ENCODE results near the gene RELN.
"Not testable (repeated sequence)": the region's sequence is repeated elsewhere in the genome, so short reads cannot be mapped to it uniquely, and the experiment has no call there.

Gene RELN

DNA sequence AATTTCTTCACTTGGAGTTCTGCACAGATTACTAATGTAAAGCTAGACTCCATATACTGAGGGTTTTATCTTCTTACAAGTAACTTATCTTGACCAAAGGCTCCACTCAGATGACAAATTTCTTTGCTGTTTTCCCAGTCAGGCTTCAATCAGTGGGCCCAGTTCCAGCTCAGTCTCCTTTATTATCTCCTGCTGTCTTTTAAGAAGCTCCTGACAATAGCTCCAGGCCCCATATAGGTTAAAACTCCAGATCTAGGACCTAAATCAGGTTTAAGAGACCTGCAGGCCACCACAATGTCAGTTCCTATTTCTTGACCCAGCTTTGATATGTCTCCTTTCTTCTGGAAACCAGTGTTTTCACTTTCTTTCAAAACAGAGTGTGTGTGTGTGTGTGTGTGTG, 165.2 kb downstream of the RELN start:
- DNase-seq = no peak

DNA sequence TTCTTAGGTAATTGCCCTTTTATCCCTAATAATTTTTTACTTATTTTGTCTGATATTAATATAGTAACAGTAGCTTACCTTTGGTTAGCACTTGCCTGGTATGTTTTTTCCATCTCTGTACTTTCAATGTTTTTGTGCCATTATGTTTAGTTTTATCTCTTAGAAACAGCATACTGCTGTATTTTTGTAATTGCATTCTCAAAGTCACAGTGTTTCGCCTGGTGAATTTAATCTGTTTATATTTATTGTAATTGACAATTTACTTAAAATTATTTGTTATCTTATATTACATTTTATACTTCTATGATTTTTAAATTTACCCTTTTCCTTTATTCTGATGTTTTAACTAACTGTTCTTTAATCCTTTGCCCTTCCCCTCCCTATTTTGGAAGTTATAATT, 166.4 kb downstream of the RELN start:
- DNase-seq = no peak

DNA sequence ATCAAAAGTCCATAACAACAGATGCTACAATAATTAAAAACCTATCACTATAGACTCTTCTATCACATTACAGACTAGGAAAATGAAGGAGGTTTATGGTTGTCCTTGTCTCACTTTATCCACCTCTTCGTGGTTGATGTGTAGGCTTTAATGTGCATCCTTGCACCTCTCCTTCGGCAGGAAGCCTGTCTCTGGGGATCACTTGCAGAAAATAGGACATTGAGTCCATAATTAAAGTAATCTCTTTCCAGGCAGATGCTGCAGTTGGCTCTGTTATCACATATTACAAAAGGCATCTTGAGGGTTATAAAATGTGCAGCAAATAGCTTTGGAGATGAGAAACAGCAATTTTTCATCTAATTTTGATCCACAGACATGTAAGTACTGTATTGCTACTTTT, 168.4 kb downstream of the RELN start:
- DNase-seq = no peak

DNA sequence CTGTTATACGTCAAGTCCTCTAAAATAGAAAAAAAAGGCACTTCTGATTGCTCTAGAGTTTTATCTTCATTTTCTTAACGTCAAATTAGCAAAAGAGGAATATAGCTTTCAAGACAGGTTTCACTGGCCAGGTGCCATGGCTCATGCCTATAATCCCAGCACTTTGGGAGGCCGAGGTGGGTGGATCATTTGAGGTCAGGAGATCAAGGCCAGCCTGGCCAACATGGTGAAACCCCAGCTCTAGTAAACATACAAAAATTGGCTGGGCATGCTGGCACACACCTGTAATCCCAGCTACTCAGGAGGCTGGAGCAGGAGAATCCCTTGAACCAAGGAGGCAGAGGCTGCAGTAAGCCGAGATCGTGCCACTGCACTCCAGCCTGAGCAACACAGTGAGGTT, 173.5 kb downstream of the RELN start:
- not testable (repeated sequence) for DNase-seq

DNA sequence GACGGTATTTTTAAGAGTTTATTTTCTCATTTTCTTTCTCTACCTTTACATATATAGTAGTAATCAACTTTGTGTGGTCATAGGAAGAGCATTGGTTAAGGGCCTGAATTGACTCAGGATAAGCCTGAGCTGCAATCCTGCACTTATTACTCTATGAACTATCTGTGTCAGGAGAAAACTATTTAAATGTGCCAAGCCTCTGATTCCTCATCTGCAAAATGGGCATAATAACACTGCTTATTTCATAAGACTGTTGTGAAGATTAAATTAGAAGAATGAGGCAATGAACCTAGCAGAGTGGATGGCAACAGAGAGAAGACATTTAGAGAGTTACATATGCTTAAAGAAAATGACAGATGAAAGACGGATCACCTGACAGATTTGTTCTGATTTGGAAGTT, 175.5 kb downstream of the RELN start:
- no peak for DNase-seq

DNA sequence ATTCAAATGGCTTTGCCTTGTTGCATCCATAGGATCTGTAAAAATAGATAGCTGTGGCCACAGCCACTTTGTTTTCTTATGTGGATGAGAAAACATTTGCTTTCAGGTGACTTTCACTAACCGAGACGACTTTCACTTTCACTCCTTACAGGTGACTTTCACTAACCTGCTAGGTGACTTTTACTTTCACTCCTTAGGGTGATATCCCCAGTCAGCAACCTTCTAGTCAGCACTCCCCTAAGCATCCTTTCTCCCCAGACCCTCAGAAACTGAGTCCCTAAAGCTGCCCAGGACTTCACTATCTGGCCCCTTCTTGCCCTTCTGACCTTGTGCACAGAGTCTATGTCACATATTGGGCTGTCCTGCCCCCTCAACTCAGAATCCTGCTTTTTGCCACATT, 177.5 kb downstream of the RELN start:
- DNase-seq = no peak

DNA sequence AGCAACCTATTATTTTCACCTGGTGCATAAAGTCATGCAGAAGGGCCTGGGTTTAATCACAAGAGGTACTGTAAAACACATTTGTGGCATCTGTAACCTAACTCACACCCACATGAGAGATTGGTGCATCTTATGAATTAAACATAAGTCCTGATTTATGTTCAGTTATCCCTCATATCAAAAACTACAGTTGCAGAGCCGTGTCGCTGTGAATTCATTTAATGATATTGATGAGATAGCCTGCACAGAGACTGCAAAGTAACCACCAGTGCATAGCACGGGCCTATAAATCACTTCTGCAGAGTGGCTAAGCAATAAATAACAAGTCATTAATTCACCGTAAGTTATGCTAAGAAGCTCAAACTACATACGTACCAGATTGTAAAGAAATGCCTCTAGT, 178.2 kb downstream of the RELN start:
- DNase-seq = no peak

DNA sequence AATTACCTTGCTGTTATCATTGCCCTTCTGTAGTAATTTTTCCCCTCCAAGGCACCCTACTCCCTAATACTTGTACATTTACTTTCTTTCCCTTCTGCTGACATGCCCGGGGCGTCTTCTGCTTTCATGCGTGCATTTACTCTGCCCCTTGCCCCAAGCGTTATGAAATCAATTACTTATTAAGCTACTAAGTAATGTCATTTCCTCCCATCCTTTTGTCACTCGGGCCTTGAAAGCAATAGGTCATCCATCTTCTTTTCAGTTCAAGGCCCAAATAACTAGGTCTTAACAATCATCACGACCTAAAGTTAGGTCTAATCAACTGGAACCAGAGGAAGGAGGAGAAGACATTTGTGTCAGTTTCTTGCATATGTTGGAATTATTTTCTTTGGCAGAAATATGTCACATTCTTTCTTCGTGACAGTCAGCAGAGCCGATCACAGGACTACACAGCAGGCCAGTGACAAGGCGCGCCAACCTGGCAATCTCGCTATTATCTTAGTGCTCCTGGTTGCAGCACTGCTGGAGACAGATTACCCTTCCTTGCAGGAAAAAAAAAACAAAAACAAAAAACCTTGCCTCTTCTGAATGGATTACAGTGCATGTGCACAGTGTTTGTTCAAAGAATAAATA, 179.2 kb downstream of the RELN start:
- DNase-seq = no peak

DNA sequence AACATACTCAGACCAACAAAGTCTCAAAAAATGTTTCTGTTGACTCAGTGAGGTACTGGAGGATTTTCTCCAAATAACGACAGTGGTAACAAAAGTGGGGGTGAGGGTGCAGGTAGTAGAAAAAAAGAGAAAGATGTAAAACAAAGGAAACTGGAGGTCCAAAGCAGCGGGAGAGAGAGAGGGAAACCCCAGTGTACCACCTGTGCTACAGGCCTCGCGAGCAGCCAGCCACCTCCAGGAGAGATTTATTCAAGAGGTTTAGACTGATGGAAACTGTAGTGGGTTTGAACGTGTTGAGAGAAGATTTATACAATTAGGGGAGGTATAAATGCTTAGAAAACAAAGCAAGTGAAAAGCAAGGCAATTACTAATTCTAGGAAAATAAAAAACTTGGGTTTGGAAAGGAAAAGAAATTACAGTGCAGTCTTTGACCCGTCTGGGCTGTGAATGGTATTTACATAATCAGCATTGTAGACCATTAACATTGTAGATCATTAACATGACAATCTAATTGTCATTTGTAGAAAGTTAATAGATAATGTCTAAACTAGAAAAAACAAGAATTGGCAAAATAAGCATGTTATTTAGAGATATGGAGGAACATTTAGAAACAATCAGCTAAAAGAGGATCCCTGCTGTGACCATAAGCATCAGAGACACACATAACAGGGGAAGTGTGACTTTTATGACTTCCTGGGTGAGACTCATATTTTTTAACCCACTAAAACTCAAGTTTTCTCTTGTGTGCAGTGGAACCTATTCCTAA, 180.0 kb downstream of the RELN start:
- DNase-seq = no peak

DNA sequence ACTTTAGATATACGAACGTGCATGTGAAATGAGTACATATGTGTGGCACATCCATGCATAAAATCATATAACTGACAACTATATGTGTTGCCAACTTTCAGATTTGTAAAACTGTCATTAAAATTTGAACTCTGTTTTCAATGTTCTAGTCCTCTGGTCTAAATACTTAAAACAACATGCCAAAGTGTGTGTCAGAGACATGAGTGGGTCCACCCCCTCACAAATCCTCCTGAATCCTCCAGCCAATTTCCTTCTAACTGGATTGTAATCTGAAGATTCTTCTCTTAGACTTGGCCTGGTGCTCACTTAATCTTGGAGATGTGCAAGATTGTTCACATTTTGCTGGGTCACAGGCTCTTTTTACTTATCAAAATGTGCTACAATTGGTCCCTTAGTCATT, 184.1 kb downstream of the RELN start:
- DNase-seq = no peak

DNA sequence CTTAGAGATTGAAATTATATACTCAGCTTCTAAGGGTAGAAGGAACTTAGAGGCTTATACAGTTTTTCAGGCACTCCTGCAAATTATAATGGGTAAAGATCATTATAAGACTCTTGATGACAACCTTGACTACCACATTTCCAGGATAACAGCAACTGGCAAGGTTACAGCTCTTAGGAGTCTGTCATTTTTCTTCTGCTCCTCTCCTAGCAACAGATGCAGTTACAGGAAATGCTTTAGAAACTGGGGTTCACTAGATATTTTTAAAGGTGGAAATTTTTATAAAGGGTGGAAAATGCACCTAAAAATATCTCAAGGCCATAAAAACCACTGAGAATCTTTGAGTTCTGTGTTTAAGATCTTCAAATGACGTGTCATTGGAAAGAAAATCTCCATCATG, 185.8 kb downstream of the RELN start:
- no peak for DNase-seq

DNA sequence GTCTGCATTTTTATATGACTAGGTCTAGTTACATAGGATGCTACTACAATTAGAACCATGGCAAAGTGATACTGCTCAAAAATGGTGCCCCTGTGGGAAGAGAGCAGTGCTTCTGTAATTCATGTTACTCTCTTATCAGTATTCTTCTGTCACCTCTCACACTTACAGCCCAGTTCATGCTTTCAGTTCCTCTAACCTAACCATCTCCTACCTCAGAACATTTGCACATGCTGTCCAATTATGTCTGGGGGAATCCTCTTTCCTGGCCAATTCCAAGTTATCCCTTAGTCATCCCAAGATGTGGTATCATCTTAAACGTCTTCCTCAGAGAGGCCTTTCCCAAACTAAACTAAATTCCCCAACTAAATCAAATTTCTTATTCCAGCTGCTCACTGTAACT, 190.2 kb downstream of the RELN start:
- DNase-seq = no peak

DNA sequence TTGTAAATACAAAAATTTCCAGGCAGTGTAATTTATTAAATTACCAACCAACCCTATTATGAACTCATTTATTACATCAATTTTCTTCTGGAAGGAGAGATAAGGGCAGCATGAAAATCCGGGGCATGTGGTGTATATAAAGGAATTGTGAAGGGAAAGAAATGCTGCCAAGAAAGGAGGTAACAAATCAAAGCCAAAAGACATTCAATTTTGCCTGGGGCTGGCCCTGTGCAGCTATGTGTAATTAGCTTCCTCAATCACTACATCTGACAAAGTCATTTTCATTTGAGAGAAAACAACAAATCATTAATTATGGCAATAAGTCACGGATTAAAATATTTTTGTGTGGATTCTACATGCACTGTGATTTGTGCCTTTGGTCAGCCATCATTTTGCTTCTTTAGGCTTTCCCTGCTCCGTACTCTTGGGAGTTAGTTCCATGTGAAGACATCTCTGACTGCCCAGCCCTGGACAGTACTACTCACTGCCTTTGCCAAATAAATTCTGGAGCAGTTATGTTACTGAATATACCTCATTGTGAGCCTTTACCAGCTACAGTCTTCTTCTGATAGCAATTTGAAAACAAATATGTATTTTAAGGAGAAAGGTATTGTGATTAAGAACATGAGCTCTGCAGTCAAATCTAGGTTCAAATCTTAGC, 191.7 kb downstream of the RELN start:
- no peak for DNase-seq

DNA sequence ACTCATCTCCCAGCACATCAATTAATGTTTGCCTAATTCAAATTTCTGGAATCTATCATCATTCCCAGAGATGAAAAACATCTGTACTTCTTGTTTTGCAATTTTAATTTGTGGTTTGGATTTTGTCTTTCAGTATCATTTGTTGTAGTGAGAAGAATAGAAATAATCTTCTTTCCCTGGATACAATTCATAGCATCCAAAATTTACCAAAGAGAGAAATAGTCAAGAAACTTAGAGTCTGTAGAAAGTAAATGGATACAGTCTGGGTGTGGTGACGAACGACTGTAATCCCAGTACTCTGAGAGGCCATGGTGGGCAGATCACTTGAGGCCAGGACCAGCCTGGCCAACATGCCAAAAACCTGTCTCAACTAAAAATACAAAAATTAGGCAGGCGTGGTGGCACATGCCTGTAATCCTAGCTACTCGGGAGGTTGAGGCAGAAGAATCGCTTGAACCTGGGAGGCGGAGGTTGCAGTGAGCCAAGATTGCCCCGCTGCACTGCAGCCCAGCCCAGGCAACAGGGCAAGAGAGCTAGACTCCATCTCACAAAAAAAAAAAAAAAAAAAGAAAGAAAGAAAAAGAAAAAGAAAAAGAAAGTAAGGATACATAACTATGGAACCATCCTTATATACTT, 193.0 kb downstream of the RELN start:
- no peak for DNase-seq

DNA sequence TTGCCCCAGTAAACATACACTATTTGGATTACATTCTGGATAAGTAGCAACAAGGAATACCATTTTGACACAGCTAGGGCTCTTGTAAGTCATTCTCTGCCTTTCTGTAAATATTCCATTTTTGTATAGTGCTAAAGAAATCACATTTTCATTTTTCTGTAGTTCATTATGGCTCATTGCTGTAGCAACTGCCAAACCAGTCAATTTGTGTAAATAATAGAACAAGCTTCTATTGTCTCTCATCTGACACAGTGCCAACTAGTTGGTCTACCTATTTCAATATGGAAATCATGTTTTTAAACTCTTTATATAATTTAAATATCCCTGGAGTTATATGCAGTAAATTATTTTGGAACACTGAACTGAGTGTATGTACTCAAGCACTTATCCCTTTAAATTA, 193.7 kb downstream of the RELN start:
- DNase-seq = no peak

DNA sequence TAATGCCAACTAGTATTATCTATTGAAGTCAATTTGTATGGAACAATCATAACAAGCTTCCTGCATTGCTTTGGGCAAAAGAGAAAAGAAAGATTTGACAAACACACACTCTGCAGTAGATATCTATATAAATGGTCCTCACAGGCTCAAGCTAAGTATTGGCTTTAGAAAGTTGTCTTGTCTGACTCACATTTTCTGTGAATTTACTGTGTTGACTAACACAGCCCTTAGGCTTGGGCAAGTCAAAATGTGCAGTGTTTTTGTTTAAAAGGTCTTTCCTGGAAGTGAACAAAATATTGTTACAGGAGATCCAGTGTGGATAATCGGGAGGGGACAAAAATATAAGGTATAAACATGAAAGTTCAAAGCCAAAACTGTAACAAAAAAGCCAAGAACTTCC, 194.4 kb downstream of the RELN start:
- DNase-seq = no peak

DNA sequence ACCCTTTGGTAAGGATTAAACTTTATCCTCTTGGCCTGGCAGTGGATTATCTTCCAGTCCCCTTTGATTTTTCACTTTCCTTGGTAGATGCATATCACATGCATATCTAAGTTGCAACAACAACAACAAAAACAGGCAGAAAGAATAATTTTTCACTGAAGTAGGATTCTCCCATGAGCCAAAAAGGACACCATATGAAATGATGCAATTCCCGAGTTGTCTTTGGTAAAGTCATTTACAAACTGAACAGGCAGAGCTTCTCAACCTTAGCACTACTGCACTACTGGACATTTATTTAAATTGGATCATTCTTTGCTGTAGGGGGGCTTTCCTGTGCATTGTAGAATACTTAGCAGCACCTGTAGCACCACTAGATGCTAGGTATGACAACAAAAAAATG, 195.0 kb downstream of the RELN start:
- no peak for DNase-seq

DNA sequence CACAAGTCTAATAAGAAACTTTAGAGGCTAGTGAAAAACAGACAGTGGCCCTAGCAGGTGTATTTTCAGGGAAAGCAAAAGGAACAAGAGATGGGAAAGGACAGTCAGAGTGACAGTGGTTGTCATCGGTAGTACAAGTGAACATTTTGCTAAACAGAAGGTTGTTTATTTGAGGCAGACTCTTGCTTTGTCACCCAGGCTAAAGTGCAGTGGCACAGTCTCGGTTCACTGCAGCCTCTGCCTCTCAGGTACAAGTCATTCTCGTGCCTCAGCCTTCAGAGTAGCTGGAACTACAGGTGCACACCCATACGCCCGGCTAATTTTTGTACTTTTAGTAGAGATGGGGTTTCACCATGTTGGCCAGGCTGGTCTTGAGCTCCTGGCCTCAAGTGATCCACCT, 195.8 kb downstream of the RELN start:
- no peak for DNase-seq

DNA sequence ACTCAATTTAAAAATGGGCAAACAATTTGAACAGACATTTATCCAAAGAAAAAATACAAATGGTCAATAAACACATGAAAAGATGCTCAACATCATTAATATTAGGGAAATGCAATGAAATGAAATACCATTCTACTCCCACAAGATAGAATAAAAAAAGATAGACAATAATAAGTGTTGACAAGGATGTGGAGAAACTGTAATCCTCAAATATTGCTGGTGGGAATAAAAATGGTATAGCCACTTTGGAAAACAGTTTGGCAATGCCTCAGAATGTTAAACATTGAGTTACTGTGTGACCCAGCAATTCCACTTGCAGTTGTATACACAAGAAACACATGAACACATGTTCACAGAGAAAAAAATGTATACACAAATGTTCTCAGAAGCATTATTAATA, 197.6 kb downstream of the RELN start:
- DNase-seq = no peak

DNA sequence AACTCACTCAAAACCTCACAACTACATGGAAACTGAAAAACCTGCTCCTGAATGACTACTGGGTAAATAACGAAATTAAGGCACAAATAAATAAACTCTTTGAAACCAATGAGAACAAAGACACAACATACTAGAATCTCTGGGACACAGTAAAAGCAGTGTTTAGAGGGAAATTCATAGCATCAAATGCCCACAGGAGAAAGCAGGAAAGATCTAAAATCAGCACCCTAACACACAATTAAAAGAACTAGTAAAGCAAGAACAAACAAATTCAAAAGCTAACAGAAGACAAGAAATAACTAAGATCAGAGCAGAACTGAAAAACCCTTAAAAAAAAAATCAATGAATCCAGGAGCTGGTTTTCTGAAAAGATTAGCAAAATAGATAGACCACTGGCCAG, 202.4 kb downstream of the RELN start:
- not testable (repeated sequence) for DNase-seq

DNA sequence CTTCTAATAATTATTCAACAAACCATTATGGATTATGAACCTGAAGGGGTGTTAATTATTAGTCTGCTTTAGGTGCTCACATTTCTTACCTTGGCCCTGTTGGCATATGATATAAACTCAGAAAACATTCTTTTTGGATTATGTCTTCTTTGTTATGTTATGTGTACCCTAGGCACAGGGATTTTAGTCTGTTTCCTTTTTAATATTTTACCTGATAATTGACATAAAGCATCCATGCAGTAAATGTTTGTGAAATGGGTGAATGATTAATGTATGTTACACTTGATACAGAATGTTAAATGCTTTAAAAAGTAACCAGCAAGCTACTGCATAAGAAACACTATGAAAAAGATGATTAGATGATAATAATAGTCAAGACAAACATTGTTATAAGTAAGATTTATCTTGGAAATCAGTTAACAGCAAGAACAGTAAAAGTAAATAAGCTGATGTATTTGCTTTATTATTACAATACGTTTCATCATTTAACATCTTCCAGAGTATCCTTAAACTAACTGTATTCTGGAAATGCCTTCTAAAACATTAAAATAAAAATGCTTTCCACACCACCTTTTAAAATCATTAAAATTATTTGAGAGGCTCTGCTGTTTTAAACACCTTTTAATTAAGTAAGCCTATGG, 204.7 kb downstream of the RELN start:
- no peak for DNase-seq

DNA sequence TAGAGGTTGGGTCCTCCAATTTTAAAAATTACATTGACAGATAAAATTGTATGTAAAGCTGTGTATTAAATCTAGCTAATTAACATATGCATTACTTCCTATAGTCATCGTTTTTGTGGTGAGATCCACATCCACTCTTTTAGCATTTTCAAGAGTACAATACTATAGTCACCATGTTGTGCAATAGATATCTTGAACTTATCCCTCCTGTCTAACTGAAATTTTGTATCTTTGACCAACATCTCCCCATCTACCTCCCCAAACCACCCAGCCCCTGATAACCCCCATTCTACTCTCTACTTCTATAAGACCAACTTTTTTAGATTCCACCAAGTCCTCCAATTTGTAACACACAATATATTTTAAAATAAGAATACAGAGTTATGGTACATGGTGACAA, 208.0 kb downstream of the RELN start:
- peak; percentile 22 for DNase-seq

DNA sequence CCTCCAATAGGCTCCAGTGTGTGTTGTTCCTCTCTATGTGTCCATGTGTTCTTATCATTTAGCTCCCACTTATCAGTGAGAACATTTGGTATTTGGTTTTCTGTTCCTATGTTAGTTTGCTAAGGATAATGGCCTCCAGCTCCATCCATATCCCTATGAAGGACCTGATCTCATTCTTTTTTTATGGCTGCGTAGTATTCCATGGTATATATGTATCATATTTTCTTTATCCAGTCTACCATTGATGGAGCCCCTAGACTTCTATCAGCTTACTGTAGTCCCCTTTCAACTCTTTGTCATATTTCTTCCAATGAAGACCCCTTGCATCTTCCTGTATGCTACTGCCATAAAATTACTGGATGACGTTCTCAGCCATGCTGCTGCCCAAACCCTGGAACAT, 208.9 kb downstream of the RELN start:
- DNase-seq = not testable (repeated sequence)
